Endometrium (tissue), 2 donors: ENCODE measurements around the gene INPP5E.

Experiments
- FAIRE-seq: peaks from 2 replicates; lab custom pipeline; 2012; peaks lifted over from hg19 to GRCh38; lab: Jason Lieb, UNC
- donor health status: control.
- donor health status: control.

Gene INPP5E, protein sequence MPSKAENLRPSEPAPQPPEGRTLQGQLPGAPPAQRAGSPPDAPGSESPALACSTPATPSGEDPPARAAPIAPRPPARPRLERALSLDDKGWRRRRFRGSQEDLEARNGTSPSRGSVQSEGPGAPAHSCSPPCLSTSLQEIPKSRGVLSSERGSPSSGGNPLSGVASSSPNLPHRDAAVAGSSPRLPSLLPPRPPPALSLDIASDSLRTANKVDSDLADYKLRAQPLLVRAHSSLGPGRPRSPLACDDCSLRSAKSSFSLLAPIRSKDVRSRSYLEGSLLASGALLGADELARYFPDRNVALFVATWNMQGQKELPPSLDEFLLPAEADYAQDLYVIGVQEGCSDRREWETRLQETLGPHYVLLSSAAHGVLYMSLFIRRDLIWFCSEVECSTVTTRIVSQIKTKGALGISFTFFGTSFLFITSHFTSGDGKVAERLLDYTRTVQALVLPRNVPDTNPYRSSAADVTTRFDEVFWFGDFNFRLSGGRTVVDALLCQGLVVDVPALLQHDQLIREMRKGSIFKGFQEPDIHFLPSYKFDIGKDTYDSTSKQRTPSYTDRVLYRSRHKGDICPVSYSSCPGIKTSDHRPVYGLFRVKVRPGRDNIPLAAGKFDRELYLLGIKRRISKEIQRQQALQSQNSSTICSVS

DNA sequence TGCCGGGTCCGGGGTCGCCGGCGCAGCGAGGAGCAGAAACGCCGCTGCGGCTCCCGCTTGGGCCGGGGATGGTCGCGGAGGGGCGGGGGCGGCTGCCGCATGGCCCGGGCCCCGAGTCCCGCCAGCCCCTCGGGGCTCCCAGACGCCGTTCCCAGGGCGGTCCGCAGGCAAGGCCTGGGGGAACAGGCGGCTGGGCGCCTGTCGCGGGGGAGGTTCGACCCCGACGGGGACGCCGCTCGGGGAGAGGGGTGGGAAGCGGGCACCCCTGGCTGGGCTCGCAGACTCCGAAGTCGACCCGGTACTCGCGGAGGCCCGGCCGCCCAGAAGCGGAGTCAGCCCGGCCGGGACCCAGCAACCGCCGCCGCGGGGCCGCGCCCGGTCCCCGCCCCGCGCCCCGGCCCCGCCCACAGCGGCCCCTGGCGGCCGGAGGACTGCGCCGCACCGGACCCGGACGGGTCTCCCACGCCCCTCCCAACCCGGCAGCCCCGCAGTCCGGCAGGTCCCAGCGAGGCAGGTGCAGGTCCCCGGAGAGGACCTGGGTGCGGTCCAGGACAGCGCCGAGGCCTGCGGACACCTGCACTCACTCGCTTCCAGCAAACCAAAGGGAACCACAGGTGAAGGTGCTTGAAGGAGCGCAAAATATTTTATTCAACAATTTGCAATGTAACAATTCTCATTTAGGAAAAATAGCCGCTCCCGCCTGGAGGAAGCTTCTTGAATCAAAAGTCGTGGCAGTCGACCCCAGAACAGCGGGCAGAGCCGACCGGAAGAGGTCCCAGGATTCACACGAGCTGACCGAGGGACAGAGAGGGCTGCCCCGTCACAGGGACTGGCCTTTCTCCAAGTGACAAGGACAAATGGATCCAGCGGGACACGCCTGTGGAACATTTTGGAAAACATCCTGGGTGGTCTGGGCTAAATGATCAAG lies at the start of gene INPP5E:
Gene INPP5E, minus strand, starts transcription at position 365 of the 928 bp plus-strand sequence. CDS start 426 bp downstream, outside the sequence.
- FAIRE-seq = no peak

DNA sequence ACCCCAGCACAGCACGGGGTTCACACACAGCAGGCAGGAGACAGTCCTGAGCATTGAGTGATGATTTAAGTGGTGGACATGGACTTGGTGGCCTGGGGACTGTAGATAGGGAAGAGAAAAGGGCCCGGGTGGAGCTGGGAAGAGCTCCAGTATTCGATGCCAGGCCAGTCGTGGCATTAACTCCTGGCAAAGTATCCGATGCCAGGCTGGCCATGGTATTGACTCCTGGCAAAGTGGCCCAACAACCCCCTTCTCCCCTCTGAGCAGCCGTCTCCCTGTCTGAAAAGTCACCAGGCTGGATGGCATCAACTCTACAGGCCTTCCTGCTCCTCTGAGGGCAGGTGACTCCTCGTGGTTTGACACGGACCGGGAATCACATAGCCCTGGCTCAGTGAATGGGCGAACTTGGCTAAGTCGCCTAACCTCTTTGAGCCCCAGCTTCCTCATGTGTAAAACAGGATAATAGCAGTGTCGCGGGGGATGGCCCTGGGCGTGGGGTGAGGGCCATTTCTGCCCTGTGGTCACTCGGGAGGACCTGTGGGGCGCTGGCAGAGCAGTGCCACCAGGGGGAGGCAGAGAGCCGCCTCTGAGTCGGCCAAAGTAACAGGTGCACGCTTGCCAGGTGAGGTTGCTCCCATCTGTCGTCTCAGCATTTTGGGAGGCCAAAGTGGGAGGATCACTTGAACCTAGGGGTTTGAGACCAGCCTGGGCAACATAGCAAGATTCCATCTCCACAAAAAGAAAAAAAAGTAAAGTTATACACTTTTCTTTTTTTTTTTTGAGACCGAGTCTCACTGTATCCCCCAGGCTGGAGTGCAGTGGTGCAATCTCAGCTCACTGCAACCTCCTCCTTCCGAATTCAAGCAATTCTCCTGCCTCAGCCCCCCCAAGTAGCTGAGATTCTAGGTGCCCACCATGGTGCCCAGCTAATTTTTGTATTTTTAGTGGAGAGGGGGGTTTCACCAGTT lies 48.9 kb upstream of the INPP5E start:
- no peak for FAIRE-seq

DNA sequence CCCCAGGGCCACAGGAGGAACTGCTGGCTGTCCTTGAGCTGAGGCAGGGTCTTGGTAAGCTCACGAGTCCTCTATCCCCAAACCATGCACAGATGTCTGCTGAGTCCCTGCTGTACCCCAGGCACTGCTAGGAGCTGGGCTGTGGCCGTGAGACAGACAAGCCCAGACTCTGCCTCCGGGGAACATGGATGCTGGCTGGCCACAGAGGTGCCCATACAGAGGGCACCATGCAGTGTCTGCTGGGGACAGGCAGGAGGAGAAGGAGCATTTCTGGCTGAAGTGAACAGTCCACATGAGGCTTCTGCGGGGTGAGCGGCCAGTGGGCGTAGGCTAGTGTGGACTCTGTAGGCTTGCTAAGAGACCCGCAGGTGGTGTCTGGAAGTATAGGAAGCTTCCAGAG lies 48.0 kb upstream of the INPP5E start:
- no peak for FAIRE-seq

DNA sequence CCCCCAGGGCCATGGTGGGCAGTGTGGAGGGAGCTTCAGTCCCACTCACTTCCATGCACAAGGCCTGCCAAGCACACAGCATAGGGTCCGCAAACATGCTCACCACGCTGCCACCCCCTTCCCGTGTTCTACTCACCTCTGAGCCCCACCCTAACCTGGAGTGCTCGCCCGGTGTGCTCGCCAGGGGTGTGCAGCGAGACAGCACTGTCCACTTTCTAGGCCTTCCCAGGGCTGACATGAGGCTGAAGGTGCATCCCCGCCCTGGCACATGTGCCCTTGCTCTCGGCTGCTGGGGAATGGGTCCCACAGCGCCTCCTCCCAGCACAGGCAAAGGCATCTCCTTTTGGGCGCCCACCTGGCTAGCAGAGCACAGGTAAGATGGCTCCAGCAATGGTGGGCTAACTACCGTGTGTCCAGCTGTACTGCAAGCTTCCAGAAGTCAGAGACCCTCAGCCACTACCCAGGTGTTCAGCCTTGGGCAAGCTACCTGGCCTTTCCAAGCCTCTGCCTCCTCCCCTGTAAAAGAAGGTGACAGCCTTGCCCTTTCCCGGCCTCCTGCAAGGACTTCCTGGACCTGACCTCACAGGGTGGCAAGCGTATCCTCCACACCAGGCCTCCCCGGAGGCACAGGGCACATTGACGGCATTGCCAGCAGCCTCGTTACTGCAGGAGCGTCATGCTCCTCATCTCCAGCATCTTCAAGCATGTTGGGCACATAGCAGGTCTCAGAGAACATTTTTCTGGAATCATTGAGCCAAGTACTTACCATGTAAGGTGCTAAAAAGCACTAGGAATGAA lies 47.4 kb upstream of the INPP5E start:
- no peak for FAIRE-seq

DNA sequence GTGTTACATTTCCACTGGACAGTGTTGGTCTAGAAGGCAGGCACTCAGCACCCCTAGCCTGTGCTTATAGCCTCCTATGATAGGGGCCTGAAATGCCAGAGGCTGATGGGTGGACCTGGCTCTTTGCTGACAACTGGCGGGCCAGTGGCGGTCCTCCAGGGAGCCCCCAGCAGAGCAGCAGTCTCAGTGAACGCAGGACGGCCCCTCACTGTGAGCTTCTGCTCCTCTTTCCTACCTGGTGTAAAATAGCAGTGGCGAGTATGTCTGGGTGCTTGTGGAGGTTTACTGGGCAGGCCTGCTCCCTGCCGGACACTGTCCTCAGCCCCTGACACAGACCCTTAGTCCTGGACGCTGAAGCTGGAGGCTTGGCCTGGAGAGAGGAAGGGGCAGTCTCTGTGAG lies 46.5 kb upstream of the INPP5E start:
- no peak for FAIRE-seq

DNA sequence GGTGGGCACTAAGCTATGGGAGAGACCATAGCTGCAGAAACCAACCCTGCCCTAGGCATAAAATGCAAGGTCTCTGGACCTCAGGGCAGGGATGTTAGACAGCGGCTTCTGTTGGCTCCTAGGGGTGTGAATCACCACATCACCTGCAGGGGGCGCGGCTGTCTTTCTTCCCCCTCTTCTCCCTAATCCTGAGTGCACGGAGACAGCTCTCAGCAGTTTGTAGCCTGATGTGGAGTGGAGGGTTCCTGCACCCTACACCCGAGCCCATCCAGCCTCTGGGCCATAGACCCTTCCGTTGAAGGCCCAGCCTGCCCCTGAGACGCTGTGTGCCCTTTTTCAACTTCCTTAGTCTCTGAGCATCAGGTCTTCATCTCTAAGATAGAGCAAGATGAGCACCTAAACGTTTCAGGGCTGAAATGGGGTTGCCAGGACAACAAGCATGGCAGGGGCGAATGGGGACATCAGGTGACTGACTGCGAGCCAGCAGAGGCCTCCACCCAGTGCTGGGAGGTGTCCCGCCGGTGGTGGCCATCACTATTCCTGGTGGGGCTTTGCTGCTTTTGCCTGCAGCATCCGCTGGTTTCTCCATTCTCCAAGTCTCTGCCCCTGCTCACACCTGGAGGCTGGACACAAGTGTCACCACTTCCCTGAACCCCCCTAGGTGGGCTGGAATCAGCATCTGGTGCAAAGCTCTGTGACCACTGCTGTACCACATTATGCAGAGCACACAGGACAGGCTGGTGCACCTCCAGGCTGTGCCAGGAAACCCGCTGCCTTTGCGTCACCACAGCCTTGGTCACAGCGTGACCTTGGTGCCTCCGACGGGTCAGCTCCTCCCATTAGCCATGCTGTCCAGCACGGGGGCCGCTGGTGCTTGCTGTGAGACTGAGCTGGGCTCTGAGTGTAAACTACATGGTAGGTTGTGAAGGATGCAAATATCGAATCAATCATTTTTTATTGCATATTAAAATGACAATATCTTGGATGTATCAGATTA lies 45.7 kb upstream of the INPP5E start:
- no peak for FAIRE-seq

DNA sequence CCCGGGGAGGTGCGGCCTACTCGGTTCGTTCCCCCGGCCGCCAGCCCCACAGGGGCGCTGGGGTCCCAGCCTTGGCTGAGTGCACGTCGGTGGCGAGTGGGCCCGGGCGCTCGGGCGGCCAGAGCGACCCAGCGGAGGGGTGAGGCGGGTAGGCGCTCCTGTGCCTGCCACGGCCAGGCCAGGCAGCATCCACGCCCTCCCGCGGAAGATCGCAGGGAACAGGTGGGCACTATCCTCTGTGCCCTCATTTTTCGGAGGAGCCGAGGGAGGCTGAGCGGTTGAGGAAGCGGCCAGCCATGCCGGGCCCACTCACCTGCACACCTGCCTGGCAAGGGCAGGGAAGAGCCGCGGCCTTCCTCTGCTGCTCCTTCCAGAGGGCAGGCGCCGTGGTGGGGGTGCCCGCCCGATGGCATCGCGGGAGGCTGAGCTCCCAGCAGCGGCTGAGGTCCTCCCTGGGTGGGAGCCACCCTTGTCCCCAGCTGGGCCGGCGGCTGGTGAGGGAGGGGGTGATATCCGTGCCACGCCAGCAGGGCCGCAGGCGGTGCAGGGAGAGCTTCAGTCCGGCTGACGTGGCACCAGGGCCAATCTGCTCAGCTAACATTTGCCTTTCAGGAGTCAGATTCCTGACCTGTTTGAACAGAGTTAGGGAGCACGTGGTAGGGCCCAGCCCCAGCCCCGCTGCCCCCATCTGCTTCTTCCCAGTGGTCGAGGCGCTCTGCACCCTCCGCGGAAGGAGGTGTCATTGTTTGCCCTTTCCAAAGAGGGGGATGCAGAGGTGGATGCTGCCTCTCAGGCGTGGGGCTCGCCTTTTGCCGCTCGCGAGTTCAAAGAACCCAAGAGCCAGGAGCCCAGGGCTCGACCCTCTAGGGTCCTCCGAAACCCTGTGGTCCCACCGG lies 44.8 kb upstream of the INPP5E start:
- no peak for FAIRE-seq

DNA sequence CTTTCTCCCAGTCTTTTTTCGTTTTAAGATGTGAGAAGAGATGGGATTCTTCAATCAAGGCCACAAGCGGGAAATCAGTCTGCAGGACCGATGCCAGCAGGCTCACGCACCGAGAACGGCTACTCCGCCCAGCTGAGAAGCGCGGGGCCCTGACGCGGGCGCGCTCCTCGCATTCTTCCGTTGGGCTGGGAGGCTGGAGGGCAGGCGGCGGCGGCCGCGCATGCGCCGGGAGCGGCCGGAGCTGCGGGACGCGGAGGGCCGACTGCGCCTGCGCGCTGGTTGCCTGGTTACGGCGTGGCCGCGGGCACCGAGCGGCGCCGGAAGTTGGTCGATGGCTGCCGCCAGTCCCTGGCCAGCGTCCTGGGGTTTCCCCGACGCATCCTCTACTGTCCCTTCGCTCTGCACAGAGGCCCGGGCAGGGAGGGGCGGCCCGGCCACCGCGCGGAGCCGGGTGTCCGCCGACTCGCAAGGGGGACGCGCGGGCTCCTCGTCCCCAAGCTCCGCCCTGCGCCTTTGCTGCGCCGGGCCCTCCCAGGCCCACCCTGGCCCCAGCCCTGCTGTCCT lies 44.0 kb upstream of the INPP5E start:
- FAIRE-seq = no peak

DNA sequence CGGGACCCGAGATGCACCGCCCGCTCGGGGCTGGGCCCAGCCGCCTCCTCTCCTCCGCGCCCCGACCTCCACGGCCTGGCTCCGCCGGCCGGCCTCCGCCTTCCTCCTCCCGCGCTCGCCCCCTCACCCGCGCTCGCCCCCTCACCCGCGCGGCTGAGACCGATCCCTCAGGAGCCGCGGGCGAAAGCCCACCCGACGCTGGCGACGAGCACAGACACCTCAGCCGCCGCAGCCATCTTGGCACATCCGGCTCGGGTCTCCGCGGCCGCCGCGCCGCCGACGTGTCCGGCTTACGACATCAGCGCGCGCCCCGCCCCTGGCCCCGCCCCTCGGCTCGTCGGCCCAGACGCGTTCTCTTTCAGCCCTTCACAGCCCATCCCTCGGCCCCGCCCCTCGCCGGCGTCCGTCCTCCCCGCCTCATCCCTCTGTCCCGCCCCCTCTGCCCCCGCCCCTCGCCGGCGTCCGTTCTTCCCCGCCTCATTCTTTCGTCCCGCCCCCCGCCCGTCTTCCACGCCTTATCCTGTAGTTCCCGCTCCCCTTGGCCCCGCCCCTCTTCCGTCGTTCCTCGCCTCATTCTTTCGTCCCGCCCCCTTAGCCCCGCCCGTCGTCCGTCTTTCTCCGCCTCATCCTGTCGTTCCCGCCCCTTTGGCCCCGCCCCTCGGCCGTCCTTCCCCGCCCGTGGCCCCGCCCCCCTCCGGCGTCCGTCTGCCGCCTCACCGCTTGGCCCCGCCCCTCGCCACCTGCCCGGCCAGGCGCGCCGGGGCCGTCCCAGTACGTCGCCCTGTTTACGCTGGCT lies 43.3 kb upstream of the INPP5E start, which contains the start of gene SEC16A:
Gene SEC16A, minus strand, starts transcription at position 248 of the 796 bp plus-strand sequence. CDS start 5,425 bp downstream, outside the sequence.
- FAIRE-seq = no peak

DNA sequence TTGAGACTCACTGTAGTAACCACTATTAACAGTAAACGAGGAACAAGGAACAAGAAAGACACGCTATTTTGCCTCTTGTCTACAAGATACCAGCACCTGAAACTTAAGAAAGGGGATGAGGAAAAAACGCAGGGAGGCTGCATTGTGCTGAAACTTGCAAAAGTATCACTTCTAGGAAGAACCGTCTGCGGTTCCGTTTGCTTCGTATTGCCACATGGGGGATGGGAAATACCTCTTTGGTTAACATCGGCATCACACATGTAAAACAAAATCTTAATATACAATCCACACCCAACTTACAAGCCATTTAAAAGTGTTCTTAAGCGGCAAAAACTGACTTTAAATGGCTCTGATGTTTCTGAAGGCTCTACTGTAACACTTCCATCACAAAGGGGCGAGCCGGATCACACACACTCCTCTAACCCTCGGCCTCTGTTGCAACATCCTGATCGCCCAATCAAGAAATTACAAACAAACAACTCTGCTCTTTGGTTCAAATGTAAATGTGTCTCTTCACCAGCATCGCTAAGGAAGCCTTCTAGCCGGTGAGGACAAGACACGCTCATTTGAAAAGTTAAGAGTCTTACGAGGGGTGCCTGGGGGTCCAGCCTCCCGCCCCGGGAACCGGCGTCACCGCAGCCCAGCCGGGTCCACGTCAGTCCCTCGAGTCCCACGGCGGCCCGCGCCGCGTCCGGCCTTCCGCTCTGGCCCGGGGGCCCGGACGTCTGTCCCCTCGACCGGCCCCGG lies 42.6 kb upstream of the INPP5E start:
- no peak for FAIRE-seq

DNA sequence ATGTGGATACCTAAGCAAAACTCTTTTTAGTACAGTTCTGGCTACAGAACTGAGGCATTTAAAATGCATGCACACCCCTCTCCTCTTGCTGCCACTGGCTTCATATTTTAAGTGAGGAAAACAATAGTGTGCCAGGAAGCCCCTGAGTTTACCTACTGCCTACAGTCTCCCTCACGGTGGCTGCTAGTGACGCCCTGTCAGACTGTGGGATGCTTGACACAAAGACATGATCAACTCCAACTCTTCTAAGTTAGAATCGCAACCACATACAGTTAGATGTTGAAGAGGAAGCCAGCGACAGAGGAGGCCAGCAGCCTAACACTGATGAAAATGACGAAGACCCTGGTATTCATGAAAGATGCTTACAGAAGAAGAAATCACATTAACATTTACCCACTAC lies 41.9 kb upstream of the INPP5E start:
- no peak for FAIRE-seq

DNA sequence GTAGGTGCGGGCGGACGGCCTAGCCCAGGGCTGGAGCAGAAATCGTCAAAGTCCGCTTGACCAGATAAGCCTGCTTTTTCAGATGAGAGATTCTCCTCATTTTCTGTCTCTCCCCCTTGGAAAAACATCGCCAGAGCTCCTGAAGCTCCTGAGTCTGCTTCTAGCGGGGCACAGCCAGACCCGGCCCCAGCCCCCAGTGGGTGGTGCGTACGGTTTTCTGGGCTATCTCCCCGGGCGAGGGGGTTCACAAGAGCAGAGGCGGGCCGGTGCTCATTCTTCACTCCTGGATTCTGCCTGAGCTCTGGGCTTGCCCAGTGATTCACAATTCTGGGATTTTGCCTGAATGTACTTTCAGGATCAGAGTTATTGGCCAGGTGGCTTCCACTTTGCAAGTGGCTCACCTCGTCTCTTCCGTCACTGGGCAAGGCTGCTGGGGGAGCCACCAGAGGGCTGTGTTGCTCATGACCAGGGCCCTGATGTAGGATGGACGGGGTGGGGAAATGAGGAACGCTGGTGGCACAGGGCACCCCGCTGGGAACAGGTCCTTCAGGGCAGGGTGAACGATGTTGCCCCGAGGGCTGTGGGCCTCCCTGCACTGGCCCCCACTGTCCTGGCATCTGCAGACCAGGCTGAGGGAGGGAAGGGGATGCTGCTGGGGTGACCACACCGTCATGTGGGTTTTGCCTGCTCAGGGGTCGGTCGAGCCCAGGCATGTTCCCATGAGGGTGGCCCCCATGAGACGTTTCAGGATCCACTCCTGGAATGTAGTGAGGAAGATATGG lies 36.9 kb upstream of the INPP5E start:
- no peak for FAIRE-seq

DNA sequence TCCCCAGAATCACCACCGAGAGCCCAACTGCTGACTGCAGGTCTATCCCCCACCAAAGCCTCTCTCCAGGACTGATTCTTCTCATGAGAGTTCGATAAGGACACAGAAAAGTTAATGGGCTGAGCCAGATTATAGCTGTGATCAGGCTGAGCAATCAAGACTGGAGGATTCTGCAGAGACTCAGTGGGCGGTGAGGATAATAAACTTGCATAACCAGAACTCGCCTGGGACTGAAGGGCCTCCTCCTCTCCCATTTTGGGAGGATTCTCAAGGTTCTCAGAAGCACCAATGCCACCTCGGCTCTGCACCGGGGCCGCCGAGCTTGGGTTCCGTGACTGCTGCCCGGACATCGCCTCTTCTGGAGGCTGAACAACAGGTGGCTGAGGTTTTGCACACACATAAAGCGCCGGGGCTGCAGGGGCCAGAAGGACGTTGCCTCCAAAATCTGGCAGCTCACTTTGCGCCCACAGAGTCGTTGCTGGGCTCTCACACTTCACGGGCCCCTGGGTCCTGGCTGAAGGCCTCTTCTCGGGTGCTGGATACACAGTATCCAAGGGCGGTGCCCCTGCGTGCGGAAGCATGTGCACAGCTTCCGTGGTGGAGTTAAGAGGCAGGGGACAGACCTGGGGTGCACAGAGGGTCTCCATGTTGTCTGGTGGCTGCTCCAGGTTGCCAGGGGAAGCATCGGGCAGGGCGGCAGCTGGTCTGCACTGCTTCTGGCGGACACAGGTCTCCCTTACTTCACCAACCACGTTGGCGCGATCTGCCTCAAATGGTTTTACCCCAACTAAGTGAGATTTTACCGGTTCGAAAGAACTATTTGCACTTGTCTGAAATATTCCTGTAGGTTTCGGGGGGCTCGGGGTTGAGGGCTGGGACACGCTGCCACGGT lies 35.6 kb upstream of the INPP5E start:
- FAIRE-seq = no peak

DNA sequence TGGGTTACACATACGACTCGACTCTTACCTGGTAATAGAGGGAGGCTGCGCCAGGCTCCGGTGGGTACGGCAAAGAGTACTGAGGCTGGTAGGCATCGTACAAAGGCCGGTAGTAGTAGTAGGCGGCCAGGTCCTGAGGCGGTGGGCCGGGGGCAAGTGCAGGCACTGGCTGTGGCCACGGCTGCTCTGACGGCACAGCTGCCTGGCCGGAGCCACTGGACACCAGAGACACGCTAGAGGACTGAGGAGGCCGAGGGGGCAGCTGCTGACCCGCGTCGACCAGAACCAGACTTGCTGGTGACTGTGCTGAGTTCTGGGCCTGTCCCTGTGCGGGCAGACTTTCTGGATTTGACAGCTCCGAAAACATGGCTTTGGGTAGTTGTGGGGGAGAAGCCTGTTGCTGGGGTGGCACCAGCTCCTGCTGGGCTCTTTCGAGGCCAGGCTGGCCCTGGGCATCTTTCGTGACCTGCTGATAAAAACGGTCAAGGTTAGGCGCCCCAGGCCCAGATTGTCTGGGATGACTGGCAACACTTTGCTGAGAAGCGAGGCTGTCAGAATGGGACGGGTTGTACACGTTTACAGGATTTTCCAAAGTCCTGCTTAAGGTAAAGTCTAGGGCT lies 34.5 kb upstream of the INPP5E start:
- FAIRE-seq = no peak
